OCI-M2 (cell line): ENCODE data around the gene PPP1R2C.

Experiments used
- DNase-seq: peaks from one replicate; lab custom pipeline; 2025; ENCODE audit not compliant: unreplicated experiment; lab: John Stamatoyannopoulos, UW

The PPP1R2C gene

GRCh38 chrX:42751573-42751972 lies 26.4 kb downstream of the PPP1R2C start:
- no peak for DNase-seq

DNA sequence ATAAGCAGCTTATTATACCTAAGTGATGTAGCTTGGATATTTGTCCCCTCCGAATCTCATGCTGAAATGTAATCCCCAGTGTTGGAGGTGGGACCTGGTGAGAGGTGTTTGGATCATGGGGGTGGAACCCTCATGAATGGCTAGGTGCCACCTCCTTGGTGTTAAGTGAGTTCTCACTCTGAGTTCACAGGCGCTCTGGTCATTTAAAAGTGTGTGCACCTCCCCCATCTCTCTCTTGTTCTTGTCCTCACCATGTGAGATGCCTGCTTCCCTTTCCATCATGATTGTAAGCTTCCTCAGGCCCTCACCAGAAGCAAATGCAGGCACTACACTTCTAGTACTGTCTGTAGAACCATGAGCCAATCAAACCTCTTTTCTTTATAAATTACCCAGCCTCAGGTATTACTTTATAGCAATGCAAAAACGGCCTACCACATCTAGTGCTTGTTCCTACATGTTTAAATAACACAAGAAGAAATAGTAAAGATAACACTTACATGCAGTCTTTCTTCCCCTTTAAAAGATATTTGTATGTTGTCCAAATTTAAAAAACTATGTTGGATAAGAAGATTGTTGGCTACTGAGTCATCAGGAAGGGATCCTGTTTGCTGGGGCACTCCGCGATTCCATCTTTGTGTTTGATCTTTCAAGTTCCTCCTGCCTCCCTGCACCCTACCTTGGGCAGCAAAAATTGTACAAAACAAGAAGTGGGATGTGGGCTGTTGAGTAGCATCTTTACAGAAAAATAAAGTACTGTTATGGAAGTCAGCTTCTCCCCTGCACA lies 29.7 kb downstream of the PPP1R2C start:
- DNase-seq: no peak

GRCh38 chrX:42746606-42747005 lies 31.4 kb downstream of the PPP1R2C start:
- DNase-seq: no peak

DNA sequence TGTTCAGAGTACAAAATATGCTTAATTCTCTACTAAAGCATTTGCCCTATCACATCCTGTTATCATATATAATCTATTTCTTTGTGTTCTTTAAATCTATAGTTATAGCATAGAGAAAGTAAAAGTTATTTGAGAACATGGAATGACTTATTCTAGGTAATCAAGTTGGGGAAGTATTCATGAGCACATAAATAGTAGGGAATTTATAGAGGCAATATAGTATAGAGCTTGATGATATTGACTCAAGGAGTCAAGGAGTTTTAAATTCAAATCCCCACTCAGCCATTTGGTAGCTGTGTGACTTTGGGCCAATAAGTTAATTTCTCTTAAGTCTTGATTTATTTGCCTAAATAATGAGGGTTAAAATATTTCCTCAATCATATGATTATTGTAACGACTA lies 37.5 kb downstream of the PPP1R2C start:
- DNase-seq: no peak

GRCh38 chrX:42739741-42740140 lies 38.2 kb downstream of the PPP1R2C start:
- no peak for DNase-seq

- DNase-seq: no peak
Measured at GRCh38 chrX:42739258-42739657, 38.7 kb downstream of the PPP1R2C start.

- no peak for DNase-seq
Measured at GRCh38 chrX:42738552-42738951, 39.4 kb downstream of the PPP1R2C start.

DNA sequence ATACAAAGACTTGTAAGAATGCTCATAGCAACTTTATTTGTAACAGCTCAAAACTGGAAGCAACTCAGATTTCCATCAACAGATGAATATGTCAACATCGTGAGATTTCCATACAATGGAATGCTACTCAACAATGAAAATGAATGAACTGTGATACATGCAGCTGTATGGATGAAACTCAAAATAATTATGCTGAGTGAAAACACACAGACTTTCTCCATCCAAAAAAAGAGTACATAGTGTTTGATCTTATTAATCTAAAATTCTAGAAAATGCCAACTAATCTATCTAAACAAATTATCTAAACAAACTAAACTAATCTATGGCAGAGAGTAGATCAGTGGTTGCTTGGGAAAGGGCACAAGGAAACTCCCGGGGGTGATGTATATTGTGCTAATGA lies 42.7 kb downstream of the PPP1R2C start:
- DNase-seq: no peak

GRCh38 chrX:42732506-42732905 lies 45.5 kb downstream of the PPP1R2C start:
- no peak for DNase-seq
